Upper lobe of left lung (tissue), 4 donors: ENCODE results near the gene ITGAD.

Experiments used
- EP300 ChIP-seq, 4 donors: sonication (generic); formaldehyde crosslinking; IDR thresholded peaks; one replicate each; pipeline ENCODE4 v1.5.1; 2017; ENCODE audit warnings: antibody characterized with exemption in 4 of 4, control low read depth in 2 of 4
- POLR2A ChIP-seq, 4 donors: fragments of 450-650 bp; IDR thresholded peaks; one replicate each; pipeline ENCODE4 v1.5.1; 2016 to 2017; ENCODE audit warnings: antibody characterized with exemption in 4 of 4, mild to moderate bottlenecking in 2 of 4
- TF ChIP-seq, protein P1 (sequence below), 6 experiments: fragments of 450-650 bp in 4 of 6; fragments of 200-600 bp in 2 of 6; sonication (generic) in 2 of 6; IDR thresholded peaks; one replicate each; pipeline ENCODE4 v1.5.1; 2016 to 2019; ENCODE audit warnings: antibody characterized with exemption in 6 of 6

- TF ChIP-seq, protein P1, sequence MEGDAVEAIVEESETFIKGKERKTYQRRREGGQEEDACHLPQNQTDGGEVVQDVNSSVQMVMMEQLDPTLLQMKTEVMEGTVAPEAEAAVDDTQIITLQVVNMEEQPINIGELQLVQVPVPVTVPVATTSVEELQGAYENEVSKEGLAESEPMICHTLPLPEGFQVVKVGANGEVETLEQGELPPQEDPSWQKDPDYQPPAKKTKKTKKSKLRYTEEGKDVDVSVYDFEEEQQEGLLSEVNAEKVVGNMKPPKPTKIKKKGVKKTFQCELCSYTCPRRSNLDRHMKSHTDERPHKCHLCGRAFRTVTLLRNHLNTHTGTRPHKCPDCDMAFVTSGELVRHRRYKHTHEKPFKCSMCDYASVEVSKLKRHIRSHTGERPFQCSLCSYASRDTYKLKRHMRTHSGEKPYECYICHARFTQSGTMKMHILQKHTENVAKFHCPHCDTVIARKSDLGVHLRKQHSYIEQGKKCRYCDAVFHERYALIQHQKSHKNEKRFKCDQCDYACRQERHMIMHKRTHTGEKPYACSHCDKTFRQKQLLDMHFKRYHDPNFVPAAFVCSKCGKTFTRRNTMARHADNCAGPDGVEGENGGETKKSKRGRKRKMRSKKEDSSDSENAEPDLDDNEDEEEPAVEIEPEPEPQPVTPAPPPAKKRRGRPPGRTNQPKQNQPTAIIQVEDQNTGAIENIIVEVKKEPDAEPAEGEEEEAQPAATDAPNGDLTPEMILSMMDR (IDR thresholded peaks at IDR 0.05): no peak
- TF ChIP-seq POLR2A (IDR thresholded peaks at IDR 0.05) (no peak), EP300 (IDR thresholded peaks at IDR 0.05) (no peak)
These were observed 30.7 kb downstream of the ITGAD start for GRCh38 chr16:31423801-31424200.
